ENCODE data around the gene RBM20.

RBM20 gene

DNA sequence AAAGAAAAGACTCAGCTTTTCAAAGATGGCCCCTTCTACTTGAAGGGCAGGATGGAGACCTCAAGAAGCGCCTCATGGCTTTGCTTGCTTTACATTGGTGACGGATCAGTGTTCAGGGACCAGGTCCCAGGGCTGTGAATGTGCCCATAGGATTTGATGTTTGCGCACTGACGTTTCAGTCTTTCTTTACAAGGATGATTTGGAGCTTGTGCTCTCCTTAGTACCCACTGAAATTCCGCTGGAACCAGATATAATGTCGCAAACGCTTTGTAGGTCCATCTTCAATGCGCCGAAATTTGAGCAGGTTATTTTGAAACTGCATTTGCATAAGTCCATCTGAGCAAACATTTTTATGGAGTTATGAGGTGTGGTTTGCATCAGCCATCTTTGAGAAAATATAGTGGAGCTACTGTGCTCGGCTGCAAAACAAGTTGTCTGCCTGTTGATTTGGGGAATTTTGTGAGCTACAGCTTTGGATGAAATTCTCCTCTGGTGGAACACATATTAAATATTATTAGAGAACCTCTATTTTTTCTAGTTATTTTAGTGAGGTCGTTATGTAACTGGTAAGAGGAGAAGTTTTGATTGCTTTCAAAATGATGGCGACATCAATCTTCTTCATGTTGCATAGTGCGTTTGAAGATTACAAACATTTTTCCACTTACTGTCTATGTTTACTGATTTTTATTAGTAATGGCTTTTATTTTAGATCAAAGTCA lies 2.4 kb downstream of the RBM20 start:
- Histone ChIP-seq H2AFZ (ENCODE audit: low read length) (no peak overlapping the region), H4K20me1 (ENCODE audit: insufficient read depth, low read length) (no peaks in the 10 kb centered on the region), H3K9ac (ENCODE audit: low read length) (no peak overlapping the region), H3K9me2 (replicated peaks; ENCODE audit: insufficient read depth, low read length) (no peaks in the 10 kb centered on the region), H3F3A (ENCODE audit: insufficient read depth, low read length) (no peaks in the 10 kb centered on the region), H3K9me3 (replicated peaks; ENCODE audit: insufficient read depth, low read length) (no peaks in the 10 kb centered on the region), H3K27ac (ENCODE audit: low read length) (no peak overlapping the region), H3K79me2 (ENCODE audit: low read length) (no peaks in the 10 kb centered on the region), H3K4me3 (ENCODE audit: low read length) (no peak overlapping the region), H3K4me1 (ENCODE audit: low read length) (no peaks in the 10 kb centered on the region), H3K27me3 (replicated peaks; ENCODE audit: insufficient read depth, low read length) (peaks cover 13% of the 10 kb centered on the region), H3K36me3 (replicated peaks; ENCODE audit: insufficient read depth, low read length) (no peaks in the 10 kb centered on the region), H3K4me2 (ENCODE audit: low read depth, low read length) (no peak overlapping the region)
- no peak for TF ChIP-seq EZH2 (optimal IDR thresholded peaks at IDR 0.05; ENCODE audit: low read depth, low read length)
- TF ChIP-seq, protein P1, sequence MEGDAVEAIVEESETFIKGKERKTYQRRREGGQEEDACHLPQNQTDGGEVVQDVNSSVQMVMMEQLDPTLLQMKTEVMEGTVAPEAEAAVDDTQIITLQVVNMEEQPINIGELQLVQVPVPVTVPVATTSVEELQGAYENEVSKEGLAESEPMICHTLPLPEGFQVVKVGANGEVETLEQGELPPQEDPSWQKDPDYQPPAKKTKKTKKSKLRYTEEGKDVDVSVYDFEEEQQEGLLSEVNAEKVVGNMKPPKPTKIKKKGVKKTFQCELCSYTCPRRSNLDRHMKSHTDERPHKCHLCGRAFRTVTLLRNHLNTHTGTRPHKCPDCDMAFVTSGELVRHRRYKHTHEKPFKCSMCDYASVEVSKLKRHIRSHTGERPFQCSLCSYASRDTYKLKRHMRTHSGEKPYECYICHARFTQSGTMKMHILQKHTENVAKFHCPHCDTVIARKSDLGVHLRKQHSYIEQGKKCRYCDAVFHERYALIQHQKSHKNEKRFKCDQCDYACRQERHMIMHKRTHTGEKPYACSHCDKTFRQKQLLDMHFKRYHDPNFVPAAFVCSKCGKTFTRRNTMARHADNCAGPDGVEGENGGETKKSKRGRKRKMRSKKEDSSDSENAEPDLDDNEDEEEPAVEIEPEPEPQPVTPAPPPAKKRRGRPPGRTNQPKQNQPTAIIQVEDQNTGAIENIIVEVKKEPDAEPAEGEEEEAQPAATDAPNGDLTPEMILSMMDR (IDR thresholded peaks at IDR 0.05; ENCODE audit: low read length): no peak
- no peak for TF ChIP-seq EZH2phosphoT487 (IDR thresholded peaks at IDR 0.05; ENCODE audit: low read length)
- DNase-seq: no peak

DNA sequence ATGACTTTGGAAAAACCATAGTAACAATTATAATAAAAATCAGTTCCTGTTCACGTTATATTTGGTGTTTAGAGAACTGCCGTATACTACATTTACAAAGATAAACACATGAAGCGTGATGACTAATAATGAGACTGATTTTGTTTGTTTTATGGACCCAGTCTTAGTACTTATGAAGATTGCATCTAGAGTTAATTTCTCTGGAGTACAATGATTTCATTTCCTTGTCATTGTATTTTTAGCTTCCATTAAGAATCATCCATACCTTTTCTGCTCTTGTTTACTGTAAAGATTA lies 2.9 kb downstream of the RBM20 start:
- Histone ChIP-seq H3K27me3 (replicated peaks; ENCODE audit: insufficient read depth, low read length) (peaks cover 12% of the 10 kb centered on the region), H3K27ac (ENCODE audit: low read length) (no peak overlapping the region), H4K20me1 (ENCODE audit: insufficient read depth, low read length) (no peaks in the 10 kb centered on the region), H3K9me2 (replicated peaks; ENCODE audit: insufficient read depth, low read length) (no peaks in the 10 kb centered on the region), H3K9ac (ENCODE audit: low read length) (no peak overlapping the region), H3K9me3 (replicated peaks; ENCODE audit: insufficient read depth, low read length) (no peaks in the 10 kb centered on the region), H3F3A (ENCODE audit: insufficient read depth, low read length) (no peaks in the 10 kb centered on the region), H2AFZ (ENCODE audit: low read length) (no peak overlapping the region), H3K4me1 (ENCODE audit: low read length) (no peaks in the 10 kb centered on the region), H3K36me3 (replicated peaks; ENCODE audit: insufficient read depth, low read length) (no peaks in the 10 kb centered on the region), H3K4me2 (ENCODE audit: low read depth, low read length) (no peak overlapping the region), H3K79me2 (ENCODE audit: low read length) (no peaks in the 10 kb centered on the region), H3K4me3 (ENCODE audit: low read length) (no peak overlapping the region)
- no peak for DNase-seq
- TF ChIP-seq EZH2phosphoT487 (IDR thresholded peaks at IDR 0.05; ENCODE audit: low read length) (no peak), EZH2 (optimal IDR thresholded peaks at IDR 0.05; ENCODE audit: low read depth, low read length) (no peak)
- TF ChIP-seq, protein P1 (IDR thresholded peaks at IDR 0.05; ENCODE audit: low read length): no peak

DNA sequence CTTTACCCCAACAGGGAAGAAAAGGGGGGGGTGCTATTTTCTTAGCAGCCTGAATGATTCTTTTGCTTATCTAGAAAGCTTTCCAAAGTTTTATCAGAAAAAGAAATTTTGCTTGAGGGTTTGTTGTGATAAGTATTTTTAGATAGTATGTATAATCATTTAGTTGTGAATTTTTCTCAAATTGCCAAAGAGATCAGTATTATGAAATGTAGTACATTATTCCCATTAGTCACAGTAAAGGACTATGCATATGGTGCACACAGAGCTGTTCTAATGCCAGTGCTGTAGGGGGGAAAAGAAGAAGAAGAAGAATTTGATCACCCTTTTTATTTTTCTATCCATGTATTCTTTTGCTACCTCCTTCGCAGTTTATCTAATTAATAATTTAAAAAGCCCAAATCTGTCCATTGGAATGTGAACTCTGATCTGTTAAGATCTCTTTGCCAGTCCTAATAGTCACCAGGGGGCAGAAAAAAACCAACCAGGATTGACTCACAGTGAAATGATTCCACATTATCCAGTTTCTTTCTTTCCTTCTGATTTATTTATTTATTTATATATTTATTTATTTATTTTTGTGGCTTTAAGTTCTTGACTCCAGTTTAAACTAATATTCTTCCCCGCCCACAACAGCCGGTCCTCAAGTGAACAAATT lies 4.7 kb downstream of the RBM20 start:
- Histone ChIP-seq H3K27me3 (replicated peaks; ENCODE audit: insufficient read depth, low read length) (peaks cover 4% of the 10 kb centered on the region), H3K4me2 (ENCODE audit: low read depth, low read length) (no peak overlapping the region), H3K27ac (ENCODE audit: low read length) (no peak overlapping the region), H2AFZ (ENCODE audit: low read length) (no peak overlapping the region), H3K9ac (ENCODE audit: low read length) (no peak overlapping the region), H3K9me2 (replicated peaks; ENCODE audit: insufficient read depth, low read length) (no peaks in the 10 kb centered on the region), H3K9me3 (replicated peaks; ENCODE audit: insufficient read depth, low read length) (no peaks in the 10 kb centered on the region), H3K4me3 (ENCODE audit: low read length) (no peak overlapping the region), H3K36me3 (replicated peaks; ENCODE audit: insufficient read depth, low read length) (no peaks in the 10 kb centered on the region), H3F3A (ENCODE audit: insufficient read depth, low read length) (no peaks in the 10 kb centered on the region), H4K20me1 (ENCODE audit: insufficient read depth, low read length) (no peaks in the 10 kb centered on the region), H3K79me2 (ENCODE audit: low read length) (no peaks in the 10 kb centered on the region), H3K4me1 (ENCODE audit: low read length) (no peaks in the 10 kb centered on the region)
- DNase-seq: no peak
- TF ChIP-seq, protein P1 (IDR thresholded peaks at IDR 0.05; ENCODE audit: low read length): no peak
- TF ChIP-seq EZH2 (optimal IDR thresholded peaks at IDR 0.05; ENCODE audit: low read depth, low read length): no peak
- TF ChIP-seq EZH2phosphoT487 (IDR thresholded peaks at IDR 0.05; ENCODE audit: low read length): no peak

Data from MM.1S (cell line).